ENCODE results near the gene GALNS. TPM values are rescaled to one million over a fixed set of nuclear protein-coding genes. Genes with fewer than 3 reads are reported as not detected.

GALNS gene
- total and polyA plus RNA-seq, 2 donors (not counting 1 experiment from before 2014, with no cell fraction given) = 45.5 to 68.4 TPM

DNA sequence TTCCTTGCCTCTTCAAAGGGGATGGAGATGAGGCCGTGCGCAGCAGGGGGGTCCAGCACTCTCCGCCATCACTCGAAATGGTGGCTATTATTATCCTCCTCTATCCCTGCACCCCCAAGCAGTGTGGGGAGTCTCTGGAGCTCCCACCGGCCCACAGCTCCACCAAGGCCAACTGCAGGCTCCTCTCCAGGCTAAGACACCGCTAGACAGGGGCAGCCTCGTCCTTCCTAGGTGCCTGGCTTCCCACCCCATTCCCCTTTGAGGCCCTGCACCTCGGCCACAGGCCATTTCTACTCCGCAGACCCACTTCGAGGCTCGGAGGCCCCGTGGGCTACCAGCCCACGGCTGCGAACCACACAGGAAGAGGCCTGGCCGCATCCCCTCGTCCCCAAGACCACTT lies 49.3 kb upstream of the GALNS start:
- no peaks in the 10 kb centered on the region for H3K27me3 ChIP-seq (replicated peaks in 1 of 4; ENCODE audit: control extremely low read depth in 1 of 4, control insufficient read depth in 3 of 4, insufficient read depth in 4 of 4, low read length in 3 of 4)
- TF ChIP-seq CTCF (IDR thresholded peaks at IDR 0.05) = no peak
- no peak for TF ChIP-seq EZH2 (IDR thresholded peaks at IDR 0.05; ENCODE audit: borderline replicate concordance, insufficient read depth, low read depth, low read length, poor library complexity, severe bottlenecking)
- H3K36me3 ChIP-seq (replicated peaks in 1 of 2; ENCODE audit: control extremely low read depth in 1 of 2, control insufficient read depth in 1 of 2, extremely low read depth in 1 of 2, insufficient read depth in 2 of 2, low read length in 1 of 2) = peaks cover 0 to 18% of the 10 kb centered on the region in 2 experiments
- peaks cover 21% of the 10 kb centered on the region for H3K4me1 Mint-ChIP-seq
- CTCF ChIA-PET = interaction anchor here (0.9 kb wide), 1 partner anchor 13 kb away, joined by 4 read pairs; no protein-coding TSS in a partner anchor
- no peak overlapping the region for H3K9ac ChIP-seq (ENCODE audit: low read length)
- no peak overlapping the region for H3K4me2 ChIP-seq (replicated peaks; ENCODE audit: low read depth, low read length, poor library complexity, severe bottlenecking)
- H3K27ac ChIP-seq (ENCODE audit: low read length in 2 of 2) = no peak overlapping the region
- no peak overlapping the region for H2AFZ ChIP-seq (ENCODE audit: insufficient read depth, low read depth, low read length, poor library complexity, severe bottlenecking)
- H3K9me3 ChIP-seq (ENCODE audit: control extremely low read depth in 1 of 3, control insufficient read depth in 2 of 3, insufficient read depth in 1 of 3, low read length in 2 of 3) = no peaks in the 10 kb centered on the region
- ATAC-seq (ENCODE audit: low read depth) = no peak
- POLR2A ChIA-PET = no interaction called here
- peaks cover 89% of the 10 kb centered on the region for H3K79me2 ChIP-seq (ENCODE audit: control insufficient read depth, insufficient read depth, low read length)
- no peaks in the 10 kb centered on the region for H3K9me3 Mint-ChIP-seq (ENCODE audit: insufficient read depth)
- peaks cover 99% of the 10 kb centered on the region for H4K20me1 ChIP-seq (ENCODE audit: control insufficient read depth, insufficient read depth, low read length, poor library complexity, severe bottlenecking)
- intact Hi-C loops (cut with micrococcal nuclease) = no loop called here
- peak overlapping the region; percentile 61 for H3K27ac Mint-ChIP-seq
- H3K4me3 Mint-ChIP-seq = no peak overlapping the region
- 90% methylated on average over 16 of the region's 16 CpGs for WGBS (ENCODE audit: insufficient coverage)
- no peak overlapping the region for H3K4me3 ChIP-seq (ENCODE audit: control extremely low read depth in 1 of 5, extremely low read depth in 1 of 5, insufficient read depth in 1 of 5, low read depth in 2 of 5, low read length in 4 of 5)
- H3K4me1 ChIP-seq (ENCODE audit: control insufficient read depth in 2 of 2, insufficient read depth in 2 of 2, low read length in 2 of 2) = peaks cover 2 to 16% of the 10 kb centered on the region in 2 donors
- no peak for DNase-seq
- H3K27me3 Mint-ChIP-seq = no peaks in the 10 kb centered on the region

- H3K9me3 Mint-ChIP-seq (ENCODE audit: insufficient read depth) = no peaks in the 10 kb centered on the region
- Histone ChIP-seq H2AFZ (ENCODE audit: insufficient read depth, low read depth, low read length, poor library complexity, severe bottlenecking) (no peak overlapping the region), H3K27me3 (replicated peaks in 1 of 4; ENCODE audit: control extremely low read depth in 1 of 4, control insufficient read depth in 3 of 4, insufficient read depth in 4 of 4, low read length in 3 of 4) (no peaks in the 10 kb centered on the region), H3K27ac (ENCODE audit: low read length in 2 of 2) (no peak overlapping the region), H3K9me3 (ENCODE audit: control extremely low read depth in 1 of 3, control insufficient read depth in 2 of 3, insufficient read depth in 1 of 3, low read length in 2 of 3) (no peaks in the 10 kb centered on the region), H3K79me2 (ENCODE audit: control insufficient read depth, insufficient read depth, low read length) (peaks cover 89% of the 10 kb centered on the region), H3K4me2 (replicated peaks; ENCODE audit: low read depth, low read length, poor library complexity, severe bottlenecking) (no peak overlapping the region), H3K36me3 (replicated peaks in 1 of 2; ENCODE audit: control extremely low read depth in 1 of 2, control insufficient read depth in 1 of 2, extremely low read depth in 1 of 2, insufficient read depth in 2 of 2, low read length in 1 of 2) (peaks cover 0 to 23% of the 10 kb centered on the region in 2 experiments), H3K9ac (ENCODE audit: low read length) (no peak overlapping the region), H4K20me1 (ENCODE audit: control insufficient read depth, insufficient read depth, low read length, poor library complexity, severe bottlenecking) (peaks cover 99% of the 10 kb centered on the region), H3K4me1 (ENCODE audit: control insufficient read depth in 2 of 2, insufficient read depth in 2 of 2, low read length in 2 of 2) (peaks cover 0 to 13% of the 10 kb centered on the region in 2 donors), H3K4me3 (ENCODE audit: control extremely low read depth in 1 of 5, extremely low read depth in 1 of 5, insufficient read depth in 1 of 5, low read depth in 2 of 5, low read length in 4 of 5) (no peak overlapping the region)
- H3K4me3 Mint-ChIP-seq = no peak overlapping the region
- no peaks in the 10 kb centered on the region for H3K27me3 Mint-ChIP-seq
- WGBS (ENCODE audit: insufficient coverage) = 71% methylated on average over 5 of the region's 13 CpGs
- CTCF ChIA-PET = interaction anchor here (0.9 kb wide), 1 partner anchor 12 kb away, joined by 4 read pairs; no protein-coding TSS in a partner anchor
- no peak overlapping the region for H3K27ac Mint-ChIP-seq
- DNase-seq = peak; percentile 49
- intact Hi-C loops (cut with micrococcal nuclease) = no loop called here
- peak; percentile 70 for ATAC-seq (ENCODE audit: low read depth)
- H3K4me1 Mint-ChIP-seq = peaks cover 19% of the 10 kb centered on the region
- POLR2A ChIA-PET = interaction anchor here (0.7 kb wide), 1 partner anchor 11 kb away, joined by 3 read pairs; no protein-coding TSS in a partner anchor
- TF ChIP-seq EZH2 (IDR thresholded peaks at IDR 0.05; ENCODE audit: borderline replicate concordance, insufficient read depth, low read depth, low read length, poor library complexity, severe bottlenecking) (no peak), CTCF (IDR thresholded peaks at IDR 0.05) (no peak)
These were observed 48.8 kb upstream of the GALNS start for GRCh38 chr16:88905563-88905962.

All from B cell (primary cell).